SH-SY5Y (cell line): ENCODE measurements around the gene KCNT2.

Source experiments
- GATA2 ChIP-seq: IDR thresholded peaks from 2 replicates; pipeline ENCODE4 v1.6.1; 2011; ENCODE audit warnings: mild to moderate bottlenecking, low read depth, low read length
- GATA3 ChIP-seq: IDR thresholded peaks from 2 replicates; pipeline ENCODE4 v1.6.1; 2011; ENCODE audit warnings: low read depth, mild to moderate bottlenecking, low read length, moderate library complexity

GRCh38 chr1:196403803-196404690 lies 204.2 kb downstream of the KCNT2 start:
- TF ChIP-seq GATA2 (no peak), GATA3 (no peak)
